NCI-H128 (cell line): ENCODE data around the gene CSNK1G2.
A peak's percentile ranks its signal among the peaks of the same experiment; 100 is the strongest.

Experiments
- DNase-seq: peaks from one replicate; lab custom pipeline; 2025; ENCODE audit not compliant: unreplicated experiment; lab: John Stamatoyannopoulos, UW

Gene CSNK1G2

DNA sequence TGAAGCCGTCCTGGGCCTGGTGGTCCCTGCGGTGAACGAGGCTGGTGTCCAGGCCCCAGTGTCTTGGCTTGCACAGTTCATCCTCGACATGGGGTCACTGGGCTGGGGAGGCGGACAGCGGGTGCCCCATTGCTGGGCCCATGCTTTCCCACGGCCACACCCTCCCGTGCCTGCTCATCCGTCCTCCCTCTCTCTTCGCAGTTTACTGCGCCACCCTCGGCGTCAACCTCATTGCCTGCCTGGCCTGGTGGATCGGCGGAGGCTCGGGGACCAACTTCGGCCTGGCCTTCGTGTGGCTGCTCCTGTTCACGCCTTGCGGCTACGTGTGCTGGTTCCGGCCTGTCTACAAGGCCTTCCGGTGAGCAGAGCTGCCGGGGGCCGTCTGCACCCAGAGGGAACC, 23.0 kb upstream of the CSNK1G2 start:
- DNase-seq: no peak

DNA sequence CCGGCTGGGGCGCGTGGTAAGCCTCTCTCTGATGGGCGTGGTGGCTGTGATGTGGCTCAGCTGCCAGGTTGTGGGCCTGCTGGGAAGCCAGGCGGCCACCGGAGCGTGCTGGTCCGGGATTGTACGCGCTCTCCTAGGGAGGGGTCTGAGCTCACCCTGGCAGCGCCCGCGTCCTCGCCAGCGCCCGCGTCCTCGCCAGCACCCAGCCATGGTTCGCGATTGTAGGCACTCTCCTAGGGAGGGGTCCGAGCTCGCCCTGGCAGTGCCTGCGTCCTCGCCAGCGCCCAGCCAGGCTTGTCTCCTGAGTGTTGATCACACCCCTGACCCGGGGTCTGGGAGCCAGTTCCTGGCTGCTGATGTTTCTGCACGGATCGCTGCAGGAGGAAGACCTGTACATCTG, 22.0 kb upstream of the CSNK1G2 start:
- DNase-seq: no peak

DNA sequence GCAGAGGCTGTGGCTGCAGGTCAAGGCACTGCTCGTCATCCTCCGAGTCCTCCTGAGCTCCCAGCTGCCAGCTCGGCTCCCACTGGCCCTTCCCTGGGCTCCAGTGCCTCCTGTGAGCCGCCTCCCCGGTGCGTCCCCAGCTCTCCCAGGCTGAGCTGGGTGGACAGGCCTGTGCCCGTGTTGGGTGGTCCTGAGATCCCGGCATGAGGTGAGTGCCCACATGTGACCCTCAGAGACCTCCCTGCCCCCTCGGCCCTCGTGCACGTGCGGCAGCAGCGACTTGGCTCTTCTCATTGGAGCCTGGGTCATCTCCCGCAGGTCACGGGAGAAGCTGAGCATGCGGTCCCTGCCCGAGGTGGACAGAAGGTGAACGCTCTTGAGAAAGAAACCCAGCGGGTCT, 20.3 kb upstream of the CSNK1G2 start:
- DNase-seq: no peak

DNA sequence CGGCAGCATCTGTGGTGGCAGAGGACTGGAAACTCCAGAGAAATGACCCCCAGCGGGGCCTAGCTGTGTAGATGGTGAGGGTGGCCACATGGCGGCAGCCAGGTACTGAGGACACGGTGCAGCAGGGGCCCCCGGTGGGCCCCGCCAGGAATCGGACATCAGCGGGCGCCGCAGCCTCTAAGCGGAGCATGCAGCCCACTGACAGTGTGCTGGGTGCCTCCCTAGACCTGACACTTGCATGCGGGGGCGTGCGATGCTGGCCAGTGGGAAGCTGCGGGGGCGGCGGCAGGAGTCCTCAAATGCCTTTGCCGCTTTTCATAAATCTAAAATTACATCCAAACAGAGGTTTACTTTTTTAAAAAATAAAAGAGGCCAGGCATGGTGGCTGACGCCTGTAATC, 19.6 kb upstream of the CSNK1G2 start:
- no peak for DNase-seq

DNA sequence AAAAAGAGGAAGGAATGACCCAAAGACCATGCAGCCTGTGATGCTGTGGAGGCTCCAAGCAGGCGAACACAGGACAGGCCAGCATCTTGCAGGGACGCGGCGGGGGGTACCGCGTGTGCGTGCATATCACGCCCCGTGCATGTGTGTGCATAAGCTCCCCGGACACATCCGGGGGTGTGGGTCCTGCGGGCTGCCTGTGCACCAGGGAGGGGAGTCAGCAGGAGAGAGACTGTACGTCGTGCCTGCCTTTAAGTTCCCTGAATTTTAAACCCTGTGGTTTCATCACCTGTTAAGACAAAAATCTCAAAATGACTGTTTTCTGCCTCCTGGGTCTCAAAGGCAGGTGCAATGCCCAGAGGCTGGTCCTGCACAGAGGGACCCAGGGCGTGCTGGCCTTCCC, 19.1 kb upstream of the CSNK1G2 start:
- DNase-seq: no peak

DNA sequence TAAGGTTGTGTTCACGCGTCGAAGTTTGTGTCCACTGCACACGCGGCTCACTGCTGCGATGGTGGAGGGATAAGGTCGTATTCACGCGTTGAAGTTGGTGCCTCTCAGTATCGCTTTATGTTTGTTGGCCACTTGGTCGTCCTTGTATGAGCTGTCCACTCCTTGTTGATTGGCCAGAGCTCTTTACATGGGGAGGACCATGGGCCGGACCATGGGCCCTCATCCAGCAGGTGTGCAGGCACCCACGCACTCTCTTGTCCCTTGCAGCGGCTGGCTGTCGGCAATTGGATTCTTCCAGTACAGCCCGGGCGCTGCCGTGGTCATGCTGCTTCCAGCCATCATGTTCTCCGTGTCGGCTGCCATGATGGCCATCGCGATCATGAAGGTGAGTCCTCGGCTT, 18.2 kb upstream of the CSNK1G2 start:
- no peak for DNase-seq

DNA sequence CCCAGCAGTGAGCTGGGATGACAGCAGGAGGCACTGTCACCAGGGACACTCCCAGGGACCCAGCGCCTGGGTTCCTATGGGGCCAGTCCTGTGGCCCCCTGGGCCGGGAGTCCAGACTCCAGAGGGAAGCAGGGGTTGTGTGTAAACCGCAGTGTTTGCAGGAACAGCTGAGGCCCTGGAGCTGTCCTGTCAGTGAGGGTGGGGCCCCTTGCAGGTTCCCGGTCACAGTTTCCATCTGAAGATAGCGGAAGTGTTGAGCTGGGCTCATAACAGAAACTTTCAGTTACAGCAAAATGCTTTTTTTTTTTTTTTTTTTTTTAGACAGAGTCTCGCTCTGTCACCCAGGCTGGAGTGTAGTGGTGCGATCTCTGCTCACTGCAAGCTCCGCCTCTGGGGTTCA, 17.7 kb upstream of the CSNK1G2 start:
- DNase-seq: no peak

DNA sequence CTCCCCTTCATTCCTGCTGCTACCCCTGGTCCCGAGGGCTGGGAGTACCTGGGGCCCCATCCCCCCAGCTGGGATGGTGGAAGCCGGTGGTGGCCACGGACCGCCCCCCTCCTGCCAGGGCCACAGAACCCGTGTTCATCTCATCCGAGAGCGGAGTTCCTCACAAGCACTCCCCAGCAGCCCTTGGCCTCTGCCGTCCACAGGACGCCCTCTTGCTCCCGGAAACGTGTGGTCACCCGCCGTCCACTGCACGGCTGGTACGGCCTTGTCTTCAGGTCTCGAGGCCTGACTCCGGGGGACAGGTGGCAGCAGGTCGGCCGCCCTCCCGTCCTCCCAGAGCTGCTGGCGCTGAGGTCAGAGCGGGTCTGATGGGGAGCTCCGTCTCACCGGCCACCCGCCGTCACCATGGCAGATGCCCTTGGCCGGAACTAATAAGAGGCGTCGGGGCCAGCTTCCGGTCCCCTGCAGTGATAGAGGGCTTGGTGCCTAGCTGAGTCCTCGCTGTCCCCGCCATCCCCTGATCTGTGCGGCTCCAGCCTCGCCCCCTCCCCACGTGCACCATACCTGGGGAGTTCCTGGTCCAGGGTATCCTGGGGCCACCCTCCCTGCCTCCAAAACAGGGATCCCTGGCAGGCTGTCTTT, 16.5 kb upstream of the CSNK1G2 start:
- no peak for DNase-seq

DNA sequence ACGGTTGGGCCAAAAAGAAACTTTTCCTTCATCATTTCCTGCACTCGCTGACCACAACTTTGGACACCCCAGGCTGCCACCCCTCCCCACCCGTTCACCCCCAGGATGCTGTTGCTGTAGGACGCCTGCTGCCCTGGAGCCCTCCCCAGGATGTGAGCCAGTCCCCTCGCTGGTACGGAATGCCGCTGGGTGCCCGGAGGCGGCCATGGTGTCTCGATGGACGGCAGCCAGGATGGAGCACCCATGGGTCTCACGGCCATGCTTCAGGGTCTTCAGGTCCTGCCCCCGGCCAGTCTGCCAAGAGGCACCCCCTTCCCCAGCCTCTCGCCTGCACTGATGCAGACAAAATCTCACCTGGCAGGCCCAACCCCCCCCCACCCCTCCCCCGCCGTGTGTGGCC, 15.4 kb upstream of the CSNK1G2 start:
- DNase-seq: no peak

DNA sequence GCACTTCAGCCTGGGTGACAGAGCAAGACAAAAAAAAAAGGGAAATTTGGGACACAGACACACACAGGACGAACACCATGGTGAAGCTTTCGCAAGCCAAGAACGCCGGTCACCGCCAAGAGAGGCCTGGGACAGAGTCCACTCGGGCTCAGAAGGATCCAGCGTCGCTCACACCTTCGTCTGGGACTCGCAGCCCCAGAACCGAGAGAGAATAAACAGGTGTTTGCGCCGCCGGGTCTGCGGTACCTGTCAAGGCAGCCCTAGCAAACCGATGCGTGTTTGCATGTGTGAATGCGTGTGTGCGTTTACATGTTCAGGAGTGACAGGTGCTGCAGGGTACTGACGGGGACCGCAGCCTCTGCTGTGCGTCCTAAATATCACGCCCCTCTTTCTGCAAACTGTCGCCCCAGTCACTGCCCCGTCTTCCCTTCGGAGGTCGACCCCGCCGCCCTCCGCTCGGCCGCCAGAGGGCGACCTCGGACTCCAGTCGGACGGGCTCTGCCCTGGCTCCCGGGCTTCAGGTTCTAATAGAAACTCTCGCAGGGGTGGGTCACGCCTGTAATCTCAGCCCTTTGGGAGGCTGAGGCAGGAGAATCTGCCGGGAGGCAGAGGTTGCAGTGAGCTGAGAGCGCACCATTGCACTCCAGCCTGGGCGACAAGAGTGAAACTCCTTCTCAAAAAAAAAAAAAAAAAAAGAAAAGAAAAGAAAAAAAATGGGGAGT, 11.8 kb upstream of the CSNK1G2 start:
- peak; percentile 68 for DNase-seq

DNA sequence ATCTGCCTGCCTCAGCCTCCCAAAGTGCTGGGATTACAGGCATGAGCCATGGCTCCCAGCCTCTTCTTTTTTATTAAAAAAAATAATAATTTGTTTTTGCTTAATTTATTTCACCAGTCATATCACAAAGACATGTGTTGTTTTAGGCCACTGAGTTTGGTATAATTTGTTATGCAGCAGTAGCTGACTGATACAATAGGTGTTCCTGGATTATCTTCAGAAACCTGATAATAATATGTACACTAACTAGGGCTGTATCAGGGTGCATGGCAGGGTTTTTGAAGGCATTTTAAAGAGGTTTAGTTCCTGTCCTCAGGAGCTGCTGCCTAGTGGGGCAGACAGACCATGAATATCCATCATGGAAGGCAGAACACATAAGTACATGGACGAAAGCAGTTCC, 9.5 kb upstream of the CSNK1G2 start:
- DNase-seq: no peak

DNA sequence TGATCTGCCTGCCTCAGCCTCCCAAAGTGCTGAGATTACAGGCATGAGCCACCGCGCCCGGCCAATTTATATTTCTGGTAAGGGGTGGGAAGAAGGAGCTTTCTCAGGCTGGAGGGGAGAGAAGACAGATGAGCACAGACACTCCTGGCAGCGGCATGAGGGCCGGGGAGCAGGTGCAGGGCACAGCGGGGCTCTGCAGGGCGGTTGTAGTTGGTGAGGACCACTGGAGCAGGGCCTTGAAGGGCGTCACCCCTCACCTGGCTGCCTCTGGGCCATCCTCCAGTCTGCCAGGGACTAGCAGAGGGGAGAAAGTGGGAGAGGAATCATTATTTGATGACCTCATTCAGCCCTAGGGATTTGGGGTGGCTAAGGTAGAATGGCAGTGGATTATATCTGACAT, 8.6 kb upstream of the CSNK1G2 start:
- no peak for DNase-seq

DNA sequence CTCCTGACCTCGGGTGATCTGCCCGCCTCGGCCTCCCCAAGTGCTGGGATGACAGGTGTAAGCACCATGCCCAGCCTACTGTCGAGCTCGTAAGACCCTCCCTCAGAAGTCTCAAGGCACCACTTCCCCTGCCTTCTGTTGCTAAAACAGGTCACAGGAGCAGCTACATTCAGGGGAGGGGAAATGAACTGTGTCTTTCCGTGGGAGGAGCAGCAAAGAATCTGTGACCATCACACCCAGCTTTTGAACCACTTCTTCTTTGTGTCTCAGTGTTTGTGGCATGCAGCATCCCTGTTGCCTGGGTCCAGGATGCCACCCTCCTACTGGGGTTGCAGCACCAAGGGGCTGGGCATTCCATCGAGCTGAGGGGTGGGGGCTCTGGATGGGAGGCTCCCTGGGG, 7.7 kb upstream of the CSNK1G2 start:
- DNase-seq: no peak

DNA sequence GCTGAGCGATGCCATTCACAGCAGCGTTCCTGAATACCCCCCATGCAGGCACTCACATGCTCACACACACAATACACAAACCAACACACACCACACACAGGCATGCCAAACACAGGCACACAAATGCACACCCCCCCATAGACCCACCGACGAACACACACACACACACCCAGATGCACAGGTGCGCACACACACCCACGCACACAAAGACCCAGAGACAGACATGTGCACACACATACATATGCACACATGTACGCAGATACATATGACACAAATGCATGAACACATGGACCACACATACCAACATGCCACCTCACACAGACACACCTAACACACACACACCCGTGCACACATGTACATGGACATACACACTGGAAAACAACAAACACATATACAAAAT, 7.0 kb upstream of the CSNK1G2 start:
- DNase-seq: no peak

DNA sequence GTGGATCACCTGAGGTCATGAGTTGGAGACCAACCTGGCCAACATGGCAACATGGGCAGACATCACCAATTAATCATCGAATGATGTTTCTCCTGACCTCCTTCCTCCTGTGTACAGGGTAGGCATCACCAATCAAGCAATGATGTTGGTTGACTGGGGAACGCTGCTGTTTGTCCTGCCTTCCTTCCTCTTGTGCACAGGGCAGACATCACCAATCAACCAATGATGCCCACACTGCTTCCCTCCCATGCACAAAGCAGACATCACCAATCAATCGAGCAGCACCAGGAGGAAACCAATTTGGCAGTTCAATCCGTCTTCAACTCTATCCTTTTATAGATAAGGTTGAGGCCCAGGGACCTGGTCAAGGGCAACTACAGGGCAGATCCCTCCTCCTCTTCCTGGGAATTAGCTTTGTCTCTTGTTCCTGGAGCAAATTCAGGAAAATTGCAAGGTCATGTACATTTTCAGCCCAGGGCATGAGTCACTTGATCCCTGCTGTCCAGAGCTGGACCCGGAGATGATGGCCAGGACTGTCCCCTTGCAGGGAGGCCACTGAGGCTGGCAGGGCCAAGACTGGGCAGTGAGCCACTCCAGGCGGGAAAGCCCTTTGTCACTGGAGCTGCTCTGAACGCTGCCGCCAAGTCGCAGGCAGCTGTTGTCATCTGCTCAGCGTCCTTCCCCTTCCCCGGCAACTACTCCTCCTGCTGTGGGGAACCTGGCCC, 5.3 kb upstream of the CSNK1G2 start:
- no peak for DNase-seq

DNA sequence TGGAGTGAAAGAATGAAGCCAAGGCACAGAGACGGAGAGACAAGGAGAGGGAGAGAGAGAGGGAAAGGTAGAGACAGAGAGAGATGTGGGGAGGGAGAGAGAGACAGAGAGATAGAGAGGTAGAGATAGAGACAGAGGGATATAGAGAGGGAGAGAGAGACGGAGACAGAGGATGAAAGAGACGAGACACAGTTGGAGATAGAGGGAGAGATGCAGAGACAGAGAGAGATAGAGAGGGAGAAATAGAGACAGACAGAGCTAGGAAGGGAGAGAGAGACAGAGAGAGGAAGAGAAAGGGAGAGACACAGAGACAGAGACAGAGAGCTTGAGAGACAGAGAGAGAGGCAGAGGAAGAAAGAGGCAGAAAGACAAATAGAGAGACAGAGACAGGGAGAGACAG, 4.5 kb upstream of the CSNK1G2 start:
- DNase-seq: no peak

DNA sequence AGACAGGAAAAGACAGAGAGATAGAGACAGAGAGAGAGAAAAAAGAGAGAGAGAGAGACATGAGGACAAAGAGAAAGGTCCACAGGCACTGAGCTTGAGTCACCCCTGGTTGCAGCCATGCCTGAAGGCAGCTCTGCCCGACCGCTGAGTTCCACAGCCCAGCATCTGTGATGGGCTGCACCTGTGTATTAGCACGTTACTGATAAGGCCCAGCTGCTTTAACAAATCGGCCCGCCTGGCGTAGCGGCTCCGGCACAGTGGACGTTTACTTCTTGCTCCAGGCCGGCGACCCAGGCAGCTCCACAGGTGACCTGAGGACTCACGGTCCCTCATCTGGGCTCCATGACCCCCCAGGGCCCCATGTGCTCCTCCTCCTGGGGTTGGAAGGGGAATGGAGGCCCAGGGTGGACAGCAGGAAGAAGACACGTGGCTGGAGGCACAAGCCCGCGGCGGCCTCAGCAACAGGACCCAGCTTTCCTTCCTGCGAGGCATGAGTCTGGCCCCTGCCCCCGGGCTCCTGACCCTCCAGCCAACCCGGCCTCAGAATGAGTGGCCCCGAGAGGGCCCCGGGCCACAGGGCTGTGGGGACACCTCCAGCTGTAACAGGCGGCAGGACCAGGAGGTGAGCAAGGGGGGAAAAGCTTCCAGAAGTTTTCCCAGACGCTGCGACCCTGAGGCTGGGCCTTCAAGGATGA, 3.9 kb upstream of the CSNK1G2 start:
- DNase-seq: no peak

DNA sequence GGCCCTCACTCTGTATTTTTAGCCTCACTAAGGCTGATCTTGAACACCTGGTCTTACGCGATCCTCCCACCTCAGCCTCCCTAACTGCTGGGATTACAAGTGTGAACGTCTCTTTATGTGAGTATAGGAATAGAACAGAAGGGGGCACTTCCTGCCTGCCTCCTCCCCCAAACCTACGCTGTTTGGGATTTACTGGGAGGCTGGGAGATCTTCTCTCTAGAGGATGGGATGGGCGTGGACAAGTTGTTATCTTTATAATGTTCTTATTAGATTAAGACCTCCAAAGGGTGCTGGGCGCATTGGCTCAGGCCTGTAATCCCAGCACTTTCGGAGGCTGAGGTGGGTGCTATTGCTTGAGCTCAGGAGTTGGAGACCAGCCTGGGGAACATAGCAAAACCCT, 2.9 kb upstream of the CSNK1G2 start:
- no peak for DNase-seq

DNA sequence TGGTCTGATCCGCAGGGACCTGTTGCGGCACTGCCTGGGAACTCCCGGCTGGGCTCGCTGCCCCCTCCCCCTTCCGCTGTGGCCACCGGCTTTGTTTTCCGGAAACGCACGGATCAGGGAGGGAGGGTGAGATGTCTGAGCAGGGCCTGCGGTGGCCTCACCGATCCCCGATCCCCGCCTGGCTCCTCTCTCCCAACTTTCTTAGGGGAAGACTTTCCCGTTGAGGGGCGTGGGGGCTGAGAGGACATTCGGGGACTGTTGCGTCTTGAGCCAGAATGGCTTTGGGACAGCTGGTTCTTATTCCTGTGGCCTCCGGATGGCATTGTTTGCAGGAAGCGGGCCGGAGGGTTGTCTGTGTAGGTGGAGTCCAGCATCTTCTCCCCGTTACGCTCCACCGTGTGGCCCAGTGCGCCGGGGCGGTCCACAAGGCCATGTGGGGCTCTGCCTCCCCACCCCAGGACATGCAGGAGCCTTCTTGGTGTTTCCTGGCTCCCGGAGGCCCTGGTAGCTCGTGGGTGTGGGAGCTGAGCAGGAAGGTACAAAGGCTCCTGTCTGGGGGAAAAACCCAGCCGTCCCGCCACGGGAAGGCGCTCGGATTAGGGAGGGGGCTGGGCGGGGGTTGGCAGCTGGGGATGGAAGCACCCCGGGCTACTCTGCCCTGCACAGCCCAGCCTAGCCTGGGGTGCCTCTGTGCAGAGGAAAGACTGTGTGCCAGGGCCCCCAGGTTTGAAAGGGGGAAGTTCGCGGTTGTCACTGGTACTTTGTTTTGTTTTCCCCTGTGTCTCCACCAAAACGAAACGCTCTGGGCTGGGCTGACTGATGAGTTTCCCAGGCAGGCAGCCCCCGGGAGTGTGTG, 1.3 kb downstream of the CSNK1G2 start:
- DNase-seq: no peak

DNA sequence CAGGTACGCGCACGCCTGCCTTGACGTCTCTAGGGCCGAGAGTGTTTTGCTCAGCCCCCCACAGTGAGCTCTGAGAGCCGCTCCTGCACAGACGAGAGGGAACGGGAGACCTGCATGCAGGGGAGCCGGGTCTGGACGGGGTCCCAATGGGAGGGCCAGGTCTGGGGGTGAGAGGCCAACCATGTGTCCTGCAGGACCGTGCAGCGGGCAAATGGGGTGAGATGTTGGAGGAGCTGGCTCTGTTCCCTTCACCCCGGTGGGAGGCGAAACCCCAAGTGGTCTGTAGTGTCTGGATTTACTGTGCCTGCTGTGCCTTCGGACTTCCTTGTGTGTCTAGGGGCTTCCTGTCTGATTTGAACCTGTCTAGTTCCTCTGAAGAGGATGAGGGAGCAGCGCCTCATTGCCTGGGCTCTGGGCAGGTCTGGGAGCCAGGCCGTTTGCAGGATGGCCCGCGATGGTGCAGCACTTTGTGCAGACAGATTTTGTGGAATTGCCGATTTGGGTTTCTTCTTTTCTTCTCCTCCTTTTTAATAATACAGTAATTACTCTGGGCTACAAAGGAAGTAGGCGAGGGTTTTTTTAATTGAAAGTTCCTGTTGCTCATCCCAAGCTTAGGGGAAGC, 2.1 kb downstream of the CSNK1G2 start:
- DNase-seq: no peak
